Erythroblast (primary cell): ENCODE measurements around the gene KATNBL1.

ENCODE experiments used
- DNase-seq, 2 experiments: peaks; one replicate each; lab custom pipeline; 2025; lab: John Stamatoyannopoulos, UW
- GATA1 ChIP-seq: IDR thresholded peaks from 2 replicates; pipeline ENCODE4 v1.6.1; 2011; ENCODE audit warnings: low read depth, mild to moderate bottlenecking, control low read depth, low read length, moderate library complexity
- POLR2A ChIP-seq: IDR thresholded peaks from 2 replicates; pipeline ENCODE4 v1.6.1; 2011; ENCODE audit warnings: mild to moderate bottlenecking, low read length

Gene KATNBL1

GRCh38 chr15:34119291-34119690, 90.6 kb downstream of the KATNBL1 start:
- TF ChIP-seq POLR2A (no peak), GATA1 (no peak)
- no peak for DNase-seq

- TF ChIP-seq POLR2A = no peak
- no peak for TF ChIP-seq GATA1
- DNase-seq = no peak
These were observed 93.3 kb downstream of the KATNBL1 start for GRCh38 chr15:34116620-34117019.

- DNase-seq = no peak
- TF ChIP-seq POLR2A (no peak), GATA1 (no peak)
These were observed 95.2 kb downstream of the KATNBL1 start for GRCh38 chr15:34114739-34115138.

- no peak for DNase-seq
- no peak for TF ChIP-seq POLR2A
- no peak for TF ChIP-seq GATA1
These were observed 95.7 kb downstream of the KATNBL1 start for GRCh38 chr15:34114215-34114614.

- DNase-seq = no peak
- TF ChIP-seq POLR2A = no peak
- no peak for TF ChIP-seq GATA1
These were observed 98.4 kb downstream of the KATNBL1 start for GRCh38 chr15:34111488-34111887.

- TF ChIP-seq POLR2A (no peak), GATA1 (no peak)
- peak; percentile 46 to 54 for DNase-seq
These were observed 99.9 kb downstream of the KATNBL1 start for GRCh38 chr15:34109797-34110663.

GRCh38 chr15:34107315-34107714, 102.6 kb downstream of the KATNBL1 start:
- no peak for DNase-seq
- no peak for TF ChIP-seq GATA1
- TF ChIP-seq POLR2A = no peak

GRCh38 chr15:34106423-34106822, 103.5 kb downstream of the KATNBL1 start:
- no peak for TF ChIP-seq POLR2A
- no peak for DNase-seq

GRCh38 chr15:34102175-34102925, 107.5 kb downstream of the KATNBL1 start:
- DNase-seq = no peak
- no peak for TF ChIP-seq GATA1
- peak; percentile 40 for TF ChIP-seq POLR2A

- TF ChIP-seq GATA1 (no peak), POLR2A (peak; percentile 96)
- peak; percentile 99 for DNase-seq
These were observed 108.3 kb downstream of the KATNBL1 start, which contains the start of the genes EMC7 and PGBD4 for GRCh38 chr15:34101366-34102174. EMC7 (minus strand) TSS chr15:34101862; CDS start chr15:34101839, 23 bp downstream. PGBD4 (plus strand) TSS chr15:34102083; CDS start chr15:34102532, 449 bp downstream.

- no peak for DNase-seq
- TF ChIP-seq POLR2A = no peak
- TF ChIP-seq GATA1 = no peak
These were observed 110.0 kb downstream of the KATNBL1 start for GRCh38 chr15:34099914-34100313.
